T-helper 17 cell (primary cell): ENCODE results near the gene RAB11A. TPM values are rescaled to one million over a fixed set of nuclear protein-coding genes. Genes with fewer than 3 reads are reported as not detected.
A peak's percentile ranks its signal among the peaks of the same experiment; 100 is the strongest.

ENCODE experiments used
- ATAC-seq: fragments of 150-1000 bp; cut with Tn5 transposase; 2 replicates; pipeline ENCODE4 v1.10.0; 2021; ENCODE audit warnings: mild to moderate bottlenecking, moderate library complexity
- DNase-seq, 3 donors: peaks; one replicate each; pipeline versions ENCODE4 v3.0.0 to v3.0.0-alpha.2; 2020 to 2021
- H3K9me3 ChIP-seq: one replicate; pipeline ENCODE4 v1.7.0; 2013; ENCODE audit warnings: low read length, mild to moderate bottlenecking; ENCODE audit not compliant: control insufficient read depth, poor library complexity, severe bottlenecking
- H3K27ac Mint-ChIP-seq: one replicate; pipeline ENCODE4 v1.8.0; 2022; ENCODE audit warnings: mild to moderate bottlenecking, moderate library complexity, mixed read lengths
- H3K27me3 Mint-ChIP-seq: one replicate; pipeline ENCODE4 v1.8.0; 2022; ENCODE audit warnings: mixed read lengths
- H3K36me3 Mint-ChIP-seq: one replicate; pipeline ENCODE4 v1.8.0; 2022; ENCODE audit warnings: low read depth, mixed read lengths
- H3K4me1 Mint-ChIP-seq: one replicate; pipeline ENCODE4 v1.8.0; 2022; ENCODE audit warnings: mild to moderate bottlenecking, mixed read lengths
- H3K4me3 Mint-ChIP-seq: one replicate; pipeline ENCODE4 v1.8.0; 2022; ENCODE audit warnings: mild to moderate bottlenecking, moderate library complexity, mixed read lengths
- total RNA-seq, 4 donors: library from RNA in 2 of 4; stranded (reverse) in 2 of 4; gene quantifications; one replicate each; pipeline ENCODE4 v1.2.3 and lab custom pipeline; 2022 to 2026

RAB11A gene
- total RNA-seq, 2 donors from 2014 or later = 102 to 122 TPM

- Mint-ChIP-seq H3K27ac (no peak overlapping the region), H3K4me3 (no peak overlapping the region), H3K4me1 (peaks cover 6% of the 10 kb centered on the region), H3K36me3 (peaks cover 2% of the 10 kb centered on the region), H3K27me3 (no peaks in the 10 kb centered on the region)
- DNase-seq = no peak
- H3K9me3 ChIP-seq = no peaks in the 10 kb centered on the region
- ATAC-seq = no peak
Observed at GRCh38 chr15:65907661-65908060, 38.4 kb downstream of the RAB11A start.

GRCh38 chr15:65908876-65909275 is 39.6 kb downstream of the RAB11A start:
- Mint-ChIP-seq H3K4me1 (peaks cover 6% of the 10 kb centered on the region), H3K36me3 (peaks cover 2% of the 10 kb centered on the region), H3K27ac (no peak overlapping the region), H3K4me3 (no peak overlapping the region), H3K27me3 (no peaks in the 10 kb centered on the region)
- DNase-seq = no peak
- H3K9me3 ChIP-seq = no peaks in the 10 kb centered on the region
- ATAC-seq = no peak

GRCh38 chr15:65909831-65910230 is 40.5 kb downstream of the RAB11A start:
- Mint-ChIP-seq H3K36me3 (peaks cover 2% of the 10 kb centered on the region), H3K27me3 (no peaks in the 10 kb centered on the region), H3K4me3 (no peak overlapping the region), H3K4me1 (peaks cover 6% of the 10 kb centered on the region), H3K27ac (no peak overlapping the region)
- DNase-seq = no peak
- no peak for ATAC-seq
- no peaks in the 10 kb centered on the region for H3K9me3 ChIP-seq

GRCh38 chr15:65910341-65910740 is 41.0 kb downstream of the RAB11A start:
- ATAC-seq (no peak), DNase-seq (no peak)
- H3K27me3 Mint-ChIP-seq = no peaks in the 10 kb centered on the region
- H3K36me3 Mint-ChIP-seq = peaks cover 2% of the 10 kb centered on the region
- no peaks in the 10 kb centered on the region for H3K9me3 ChIP-seq
- H3K4me3 Mint-ChIP-seq = no peak overlapping the region
- H3K4me1 Mint-ChIP-seq = peaks cover 6% of the 10 kb centered on the region
- no peak overlapping the region for H3K27ac Mint-ChIP-seq

GRCh38 chr15:65912235-65912634 is 42.9 kb downstream of the RAB11A start:
- H3K27me3 Mint-ChIP-seq = no peaks in the 10 kb centered on the region
- peaks cover 16% of the 10 kb centered on the region for H3K4me1 Mint-ChIP-seq
- H3K36me3 Mint-ChIP-seq = no peaks in the 10 kb centered on the region
- ATAC-seq = no peak
- H3K9me3 ChIP-seq = no peaks in the 10 kb centered on the region
- H3K27ac Mint-ChIP-seq = no peak overlapping the region
- DNase-seq = no peak
- no peak overlapping the region for H3K4me3 Mint-ChIP-seq

GRCh38 chr15:65913631-65914199 is 44.4 kb downstream of the RAB11A start:
- peaks cover 21% of the 10 kb centered on the region for H3K4me1 Mint-ChIP-seq
- no peak overlapping the region for H3K27ac Mint-ChIP-seq
- H3K4me3 Mint-ChIP-seq = no peak overlapping the region
- H3K9me3 ChIP-seq = no peaks in the 10 kb centered on the region
- H3K36me3 Mint-ChIP-seq = no peaks in the 10 kb centered on the region
- no peak for DNase-seq
- ATAC-seq = no peak
- no peaks in the 10 kb centered on the region for H3K27me3 Mint-ChIP-seq

- H3K9me3 ChIP-seq = no peaks in the 10 kb centered on the region
- Mint-ChIP-seq H3K4me1 (peaks cover 21% of the 10 kb centered on the region), H3K36me3 (no peaks in the 10 kb centered on the region), H3K4me3 (no peak overlapping the region), H3K27me3 (no peaks in the 10 kb centered on the region), H3K27ac (peak overlapping the region; percentile 73)
- DNase-seq (no peak), ATAC-seq (no peak)
Observed at GRCh38 chr15:65914386-65914785, 45.1 kb downstream of the RAB11A start.

- Mint-ChIP-seq H3K27me3 (no peaks in the 10 kb centered on the region), H3K4me3 (no peak overlapping the region), H3K36me3 (no peaks in the 10 kb centered on the region), H3K27ac (peak overlapping the region; percentile 91), H3K4me1 (peaks cover 21% of the 10 kb centered on the region)
- ATAC-seq (no peak), DNase-seq (no peak)
- no peaks in the 10 kb centered on the region for H3K9me3 ChIP-seq
Observed at GRCh38 chr15:65914981-65915925, 46.0 kb downstream of the RAB11A start.

- no peaks in the 10 kb centered on the region for H3K36me3 Mint-ChIP-seq
- ATAC-seq (no peak), DNase-seq (no peak)
- peaks cover 21% of the 10 kb centered on the region for H3K4me1 Mint-ChIP-seq
- H3K27me3 Mint-ChIP-seq = no peaks in the 10 kb centered on the region
- peak overlapping the region; percentile 91 for H3K27ac Mint-ChIP-seq
- H3K4me3 Mint-ChIP-seq = no peak overlapping the region
- H3K9me3 ChIP-seq = no peaks in the 10 kb centered on the region
Observed at GRCh38 chr15:65916041-65916663, 46.9 kb downstream of the RAB11A start.

- H3K4me3 Mint-ChIP-seq = no peak overlapping the region
- DNase-seq = peak in 1 of 3 donors; percentile 29
- H3K9me3 ChIP-seq = no peaks in the 10 kb centered on the region
- no peaks in the 10 kb centered on the region for H3K27me3 Mint-ChIP-seq
- peak overlapping the region; percentile 91 for H3K27ac Mint-ChIP-seq
- peak; percentile 96 for ATAC-seq
- no peaks in the 10 kb centered on the region for H3K36me3 Mint-ChIP-seq
- H3K4me1 Mint-ChIP-seq = peaks cover 21% of the 10 kb centered on the region
Observed at GRCh38 chr15:65916664-65917406, 47.5 kb downstream of the RAB11A start.

GRCh38 chr15:65917407-65917756 is 48.1 kb downstream of the RAB11A start:
- DNase-seq = no peak
- Mint-ChIP-seq H3K27ac (peak overlapping the region; percentile 91), H3K27me3 (no peaks in the 10 kb centered on the region), H3K4me1 (peaks cover 21% of the 10 kb centered on the region), H3K4me3 (no peak overlapping the region), H3K36me3 (no peaks in the 10 kb centered on the region)
- no peak for ATAC-seq
- H3K9me3 ChIP-seq = no peaks in the 10 kb centered on the region

- H3K36me3 Mint-ChIP-seq = peaks cover 3% of the 10 kb centered on the region
- H3K9me3 ChIP-seq = no peaks in the 10 kb centered on the region
- ATAC-seq = no peak
- peak overlapping the region; percentile 91 for H3K27ac Mint-ChIP-seq
- H3K27me3 Mint-ChIP-seq = no peaks in the 10 kb centered on the region
- peaks cover 24% of the 10 kb centered on the region for H3K4me1 Mint-ChIP-seq
- no peak overlapping the region for H3K4me3 Mint-ChIP-seq
- DNase-seq = no peak
Observed at GRCh38 chr15:65917936-65918335, 48.6 kb downstream of the RAB11A start.

- no peaks in the 10 kb centered on the region for H3K9me3 ChIP-seq
- H3K4me1 Mint-ChIP-seq = peaks cover 23% of the 10 kb centered on the region
- peaks cover 5% of the 10 kb centered on the region for H3K36me3 Mint-ChIP-seq
- peak overlapping the region; percentile 91 for H3K27ac Mint-ChIP-seq
- no peaks in the 10 kb centered on the region for H3K27me3 Mint-ChIP-seq
- DNase-seq = no peak
- no peak overlapping the region for H3K4me3 Mint-ChIP-seq
- no peak for ATAC-seq
Observed at GRCh38 chr15:65918357-65918920, 49.1 kb downstream of the RAB11A start.
